ENCODE data around the gene TESMIN. TPM values are rescaled to one million over a fixed set of nuclear protein-coding genes. Genes with fewer than 3 reads are reported as not detected.

Gene TESMIN
- total and polyA plus RNA-seq, 8 donors, result 1.0 to 16.3 (median 3.3) TPM

DNA sequence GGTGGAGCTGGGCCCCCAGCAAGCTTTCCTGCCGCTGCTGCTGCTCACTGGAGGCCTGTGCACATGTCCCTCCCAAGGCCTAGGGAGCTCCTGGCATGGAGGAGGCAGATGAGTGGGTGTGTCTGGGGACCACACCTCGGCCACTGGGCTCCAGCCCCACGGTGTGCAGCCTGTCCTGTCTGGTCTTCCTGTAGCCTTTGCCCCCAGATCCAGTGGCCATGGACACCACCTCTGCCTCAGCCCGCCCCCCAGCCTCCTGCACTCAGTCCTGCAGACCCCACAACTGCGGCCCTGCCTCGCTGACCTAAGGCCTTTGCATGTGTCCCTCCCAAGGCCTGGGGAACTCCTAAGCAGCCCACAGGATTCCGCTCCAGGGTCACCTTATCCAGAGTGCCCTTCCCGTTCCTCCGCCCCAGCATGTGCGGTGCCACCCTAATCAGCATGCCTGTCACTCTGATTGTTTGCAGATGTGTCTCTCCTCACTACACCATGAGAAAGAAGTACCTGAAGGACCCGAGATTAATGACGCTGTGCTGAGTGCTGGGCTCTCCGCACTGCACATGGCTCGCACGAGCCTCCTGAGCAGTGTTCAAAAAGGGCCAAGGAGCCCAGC lies 58.3 kb downstream of the TESMIN start:
- no peaks in the 10 kb centered on the region for H3K4me1 ChIP-seq
- H3K27me3 ChIP-seq, result peaks cover 0 to 55% (median 17%) of the 10 kb centered on the region in 3 donors
- TF ChIP-seq POLR2AphosphoS5 (IDR thresholded peaks at IDR 0.05) (no peak), EP300 (IDR thresholded peaks at IDR 0.05) (no peak), CTCF (IDR thresholded peaks at IDR 0.05) (no peak), POLR2A (IDR thresholded peaks at IDR 0.05) (no peak)
- 66 to 77% (median 67%) methylated on average over 4 to 15 of the region's 15 CpGs for WGBS, 5 donors
- no peak for DNase-seq
- H3K36me3 ChIP-seq, result no peaks in the 10 kb centered on the region
- H3K27ac ChIP-seq, result no peak overlapping the region
- H3K9me3 ChIP-seq, result peaks cover 0 to 20% (median 12%) of the 10 kb centered on the region in 4 donors
- H3K4me3 ChIP-seq, result no peak overlapping the region
- intact Hi-C loops (cut with DNase I; ENCODE audit: low total_unique reads), result no loop called here

DNA sequence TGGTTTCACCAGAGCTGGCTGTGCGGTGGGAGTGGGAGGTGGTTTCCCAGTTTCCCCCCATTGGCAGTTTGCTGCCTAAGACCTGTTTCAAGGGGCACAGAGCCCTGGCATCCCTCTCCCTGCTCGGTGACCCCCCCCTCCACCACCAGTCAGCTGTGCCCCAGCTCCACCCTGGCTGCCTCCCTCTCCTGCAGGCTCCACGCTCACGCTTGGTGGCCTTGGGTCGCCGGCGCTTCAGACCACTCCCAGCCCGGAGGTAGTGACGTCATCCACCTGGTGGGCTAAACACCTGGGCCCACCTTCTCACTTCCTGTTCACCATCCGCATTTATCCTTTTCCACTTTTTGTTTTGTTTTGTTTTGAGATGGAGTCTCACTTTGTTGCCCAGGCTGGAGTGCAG lies 59.2 kb downstream of the TESMIN start:
- TF ChIP-seq POLR2AphosphoS5 (IDR thresholded peaks at IDR 0.05) (no peak), EP300 (IDR thresholded peaks at IDR 0.05) (no peak), CTCF (IDR thresholded peaks at IDR 0.05) (no peak), POLR2A (IDR thresholded peaks at IDR 0.05) (no peak)
- peaks cover 0 to 16% (median 11%) of the 10 kb centered on the region in 4 donors for H3K9me3 ChIP-seq
- intact Hi-C loops (cut with DNase I; ENCODE audit: low total_unique reads), result no loop called here
- WGBS, 5 donors, result 87 to 94% (median 90%) methylated on average over 10 of the region's 10 CpGs
- no peaks in the 10 kb centered on the region for H3K36me3 ChIP-seq
- no peaks in the 10 kb centered on the region for H3K4me1 ChIP-seq
- DNase-seq, result no peak
- H3K4me3 ChIP-seq, result no peak overlapping the region
- no peak overlapping the region for H3K27ac ChIP-seq
- peaks cover 0 to 60% (median 17%) of the 10 kb centered on the region in 3 donors for H3K27me3 ChIP-seq

- H3K9me3 ChIP-seq, result peaks cover 0 to 9% (median 7%) of the 10 kb centered on the region in 4 donors
- no peak overlapping the region for H3K27ac ChIP-seq
- H3K4me3 ChIP-seq, result no peak overlapping the region
- intact Hi-C loops (cut with DNase I; ENCODE audit: low total_unique reads), result no loop called here
- DNase-seq, result no peak
- H3K36me3 ChIP-seq, result no peaks in the 10 kb centered on the region
- peaks cover 0 to 67% (median 18%) of the 10 kb centered on the region in 3 donors for H3K27me3 ChIP-seq
- H3K4me1 ChIP-seq, result no peaks in the 10 kb centered on the region
- TF ChIP-seq POLR2A (IDR thresholded peaks at IDR 0.05) (no peak), POLR2AphosphoS5 (IDR thresholded peaks at IDR 0.05) (no peak), EP300 (IDR thresholded peaks at IDR 0.05) (no peak), CTCF (IDR thresholded peaks at IDR 0.05) (no peak)
- 74 to 87% (median 80%) methylated on average over 9 of the region's 9 CpGs for whole genome bisulfite sequencing, 5 donors
Observed at GRCh38 chr11:68691402-68691784, 59.9 kb downstream of the TESMIN start.

DNA sequence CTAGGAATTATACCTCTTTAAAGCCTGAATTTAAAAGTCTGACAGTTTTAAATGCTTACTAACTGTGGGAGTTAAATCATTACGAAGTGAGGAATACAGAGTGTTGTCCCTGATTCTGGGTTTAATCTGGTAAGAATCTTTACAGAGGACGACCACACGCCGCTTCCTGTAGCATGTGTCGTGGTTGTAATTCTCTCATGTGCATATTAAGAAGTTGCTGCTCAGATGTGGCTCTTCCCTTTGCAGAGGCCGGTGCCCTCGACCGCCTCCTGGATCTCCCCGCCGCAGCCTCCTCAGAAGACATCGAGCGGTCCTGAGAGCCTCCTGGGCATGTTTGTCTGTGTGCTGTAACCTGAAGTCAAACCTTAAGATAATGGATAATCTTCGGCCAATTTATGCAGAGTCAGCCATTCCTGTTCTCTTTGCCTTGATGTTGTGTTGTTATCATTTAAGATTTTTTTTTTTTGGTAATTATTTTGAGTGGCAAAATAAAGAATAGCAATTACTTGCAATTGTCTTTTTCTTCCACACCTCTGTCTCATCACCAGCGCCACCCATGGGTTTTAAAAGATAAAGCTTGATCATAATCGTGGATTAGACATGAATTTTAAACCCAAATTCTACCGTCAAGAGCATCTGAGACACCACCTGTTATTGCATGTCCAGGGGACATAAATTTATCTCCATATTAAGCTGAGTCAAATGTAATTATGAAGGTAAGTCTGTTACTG lies 60.5 kb downstream of the TESMIN start:
- no peak overlapping the region for H3K27ac ChIP-seq
- H3K4me1 ChIP-seq, result no peaks in the 10 kb centered on the region
- no peak for DNase-seq
- intact Hi-C loops (cut with DNase I; ENCODE audit: low total_unique reads), result no loop called here
- WGBS, 5 donors, result 62 to 72% (median 68%) methylated on average over 16 of the region's 16 CpGs
- H3K9me3 ChIP-seq, result peaks cover 0 to 3% (median 1%) of the 10 kb centered on the region in 4 donors
- no peak overlapping the region for H3K4me3 ChIP-seq
- TF ChIP-seq POLR2A (IDR thresholded peaks at IDR 0.05), result no peak
- no peak for TF ChIP-seq POLR2AphosphoS5 (IDR thresholded peaks at IDR 0.05)
- no peak for TF ChIP-seq EP300 (IDR thresholded peaks at IDR 0.05)
- TF ChIP-seq CTCF (IDR thresholded peaks at IDR 0.05), result no peak
- H3K27me3 ChIP-seq, result peaks cover 0 to 69% (median 23%) of the 10 kb centered on the region in 3 donors
- no peaks in the 10 kb centered on the region for H3K36me3 ChIP-seq
